ENCODE measurements around the gene LELP1. TPM values are rescaled to one million over a fixed set of nuclear protein-coding genes. Genes with fewer than 3 reads are reported as not detected.

LELP1 gene
- total RNA-seq, 1 donor, result not detected

- DNase-seq (ENCODE audit: low read depth), result no peak
- no peak overlapping the region for H3K4me3 ChIP-seq (ENCODE audit: low read depth, low read length)
- TF ChIP-seq CTCF (IDR thresholded peaks at IDR 0.05; ENCODE audit: insufficient read depth, low read depth, low read length), result no peak
These were observed 47.9 kb downstream of the LELP1 start for GRCh38 chr1:153251087-153251486.

GRCh38 chr1:153251562-153251961 is 48.3 kb downstream of the LELP1 start:
- TF ChIP-seq CTCF (IDR thresholded peaks at IDR 0.05; ENCODE audit: insufficient read depth, low read depth, low read length), result no peak
- DNase-seq (ENCODE audit: low read depth), result no peak
- H3K4me3 ChIP-seq (ENCODE audit: low read depth, low read length), result no peak overlapping the region

- no peak overlapping the region for H3K4me3 ChIP-seq (ENCODE audit: low read depth, low read length)
- no peak for DNase-seq (ENCODE audit: low read depth)
- no peak for TF ChIP-seq CTCF (IDR thresholded peaks at IDR 0.05; ENCODE audit: insufficient read depth, low read depth, low read length)
These were observed 48.8 kb downstream of the LELP1 start for GRCh38 chr1:153251988-153252387.

- no peak overlapping the region for H3K4me3 ChIP-seq (ENCODE audit: low read depth, low read length)
- TF ChIP-seq CTCF (IDR thresholded peaks at IDR 0.05; ENCODE audit: insufficient read depth, low read depth, low read length), result no peak
- DNase-seq (ENCODE audit: low read depth), result no peak
These were observed 49.8 kb downstream of the LELP1 start for GRCh38 chr1:153253076-153253475.

GRCh38 chr1:153253693-153254092 is 50.5 kb downstream of the LELP1 start:
- no peak overlapping the region for H3K4me3 ChIP-seq (ENCODE audit: low read depth, low read length)
- DNase-seq (ENCODE audit: low read depth), result no peak
- no peak for TF ChIP-seq CTCF (IDR thresholded peaks at IDR 0.05; ENCODE audit: insufficient read depth, low read depth, low read length)

Other genes starting within 250 kb of the LELP1 start
- not detected in 2 replicates for gene SPRR4, start 232.8 kb upstream of the LELP1 start, total RNA-seq
- gene SPRR1A, start 219.3 kb upstream of the LELP1 start, total RNA-seq, result not detected in 2 replicates
- not detected in 2 replicates for gene SPRR3, start 201.7 kb upstream of the LELP1 start, total RNA-seq
- not detected in 2 replicates for gene SPRR1B, start 172.2 kb upstream of the LELP1 start, total RNA-seq
- gene SPRR2D, start 162.3 kb upstream of the LELP1 start, total RNA-seq, result not detected in 2 replicates
- gene SPRR2A, start 145.9 kb upstream of the LELP1 start, total RNA-seq, result not detected in 2 replicates
- not detected in 2 replicates for gene SPRR2B, start 131.8 kb upstream of the LELP1 start, total RNA-seq
- not detected in 2 replicates for gene SPRR2E, start 108.9 kb upstream of the LELP1 start, total RNA-seq
- not detected in 2 replicates for gene SPRR2F, start 89.9 kb upstream of the LELP1 start, total RNA-seq
- not detected in 2 replicates for gene SPRR2G, start 52.5 kb upstream of the LELP1 start, total RNA-seq
- gene PRR9, start 14.2 kb downstream of the LELP1 start, total RNA-seq, result under 0.01 TPM in 1 of 2 replicates, not detected in the other
- not detected in 2 replicates for gene LORICRIN, start 56.3 kb downstream of the LELP1 start, total RNA-seq
- gene PGLYRP3, start 109.5 kb downstream of the LELP1 start, total RNA-seq, result not detected in 2 replicates
- gene PGLYRP4, start 145.4 kb downstream of the LELP1 start, total RNA-seq, result not detected in 2 replicates
- not detected in 2 replicates for gene S100A9, start 154.4 kb downstream of the LELP1 start, total RNA-seq
- gene S100A12, start 172.2 kb downstream of the LELP1 start, total RNA-seq, result not detected in 2 replicates
- not detected in 2 replicates for gene S100A8, start 187.6 kb downstream of the LELP1 start, total RNA-seq
- gene S100A7A, start 213.1 kb downstream of the LELP1 start, total RNA-seq, result not detected in 2 replicates

Data from fibroblast of villous mesenchyme (primary cell).